Nephron progenitor cell (in vitro differentiated cells): ENCODE results near the gene LYRM2.

Experiments
- DNase-seq: peaks from one replicate; pipeline ENCODE4 v3.0.0; 2021
- H3K27ac Mint-ChIP-seq: 2 replicates; pipeline ENCODE4 v1.8.0; 2021; ENCODE audit warnings: mild to moderate bottlenecking, moderate library complexity, mixed read lengths
- H3K27me3 Mint-ChIP-seq: 2 replicates; pipeline ENCODE4 v1.8.0; 2021; ENCODE audit warnings: mild to moderate bottlenecking, low read depth, mixed read lengths; ENCODE audit not compliant: poor library complexity
- H3K36me3 Mint-ChIP-seq: 2 replicates; pipeline ENCODE4 v1.8.0; 2021; ENCODE audit warnings: low read depth, mixed read lengths
- H3K4me1 Mint-ChIP-seq: 2 replicates; pipeline ENCODE4 v1.8.0; 2021; ENCODE audit warnings: mixed read lengths
- H3K4me3 Mint-ChIP-seq: 2 replicates; pipeline ENCODE4 v1.8.0; 2021; ENCODE audit warnings: mild to moderate bottlenecking, moderate library complexity, mixed read lengths
- H3K9me3 Mint-ChIP-seq: 2 replicates; pipeline ENCODE4 v1.8.0; 2021; ENCODE audit warnings: mild to moderate bottlenecking, moderate library complexity, mixed read lengths
- CTCF ChIP-seq: fragments of 200-600 bp; sonication (generic); IDR thresholded peaks from 2 replicates; pipeline ENCODE4 v1.5.0; 2021; ENCODE audit warnings: antibody characterized with exemption

Gene LYRM2

GRCh38 chr6:89623749-89624148 lies 14.8 kb downstream of the LYRM2 start:
- H3K36me3 Mint-ChIP-seq = peaks cover 37% of the 10 kb centered on the region
- DNase-seq = no peak
- H3K4me3 Mint-ChIP-seq = no peak overlapping the region
- peaks cover 4% of the 10 kb centered on the region for H3K27me3 Mint-ChIP-seq
- no peak overlapping the region for H3K27ac Mint-ChIP-seq
- TF ChIP-seq CTCF = no peak
- H3K9me3 Mint-ChIP-seq = no peaks in the 10 kb centered on the region
- peaks cover 10% of the 10 kb centered on the region for H3K4me1 Mint-ChIP-seq

GRCh38 chr6:89619567-89619966 lies 19.0 kb downstream of the LYRM2 start:
- TF ChIP-seq CTCF = no peak
- Mint-ChIP-seq H3K4me3 (no peak overlapping the region), H3K27me3 (no peaks in the 10 kb centered on the region), H3K36me3 (peaks cover 18% of the 10 kb centered on the region), H3K27ac (no peak overlapping the region), H3K9me3 (no peaks in the 10 kb centered on the region), H3K4me1 (peaks cover 12% of the 10 kb centered on the region)
- no peak for DNase-seq

- no peak for TF ChIP-seq CTCF
- DNase-seq = no peak
- Mint-ChIP-seq H3K4me3 (no peak overlapping the region), H3K36me3 (peaks cover 10% of the 10 kb centered on the region), H3K27me3 (peaks cover 2% of the 10 kb centered on the region), H3K27ac (no peak overlapping the region), H3K4me1 (peaks cover 12% of the 10 kb centered on the region), H3K9me3 (no peaks in the 10 kb centered on the region)
Measured at GRCh38 chr6:89618026-89618425, 20.5 kb downstream of the LYRM2 start.

- Mint-ChIP-seq H3K36me3 (peaks cover 6% of the 10 kb centered on the region), H3K4me3 (no peak overlapping the region), H3K4me1 (peaks cover 20% of the 10 kb centered on the region), H3K9me3 (no peaks in the 10 kb centered on the region), H3K27ac (no peak overlapping the region), H3K27me3 (peaks cover 3% of the 10 kb centered on the region)
- no peak for DNase-seq
- TF ChIP-seq CTCF = no peak
Measured at GRCh38 chr6:89616531-89616930, 22.0 kb downstream of the LYRM2 start.

GRCh38 chr6:89615882-89616281 lies 22.7 kb downstream of the LYRM2 start:
- no peak for DNase-seq
- Mint-ChIP-seq H3K9me3 (no peaks in the 10 kb centered on the region), H3K4me3 (no peak overlapping the region), H3K27me3 (peaks cover 4% of the 10 kb centered on the region), H3K36me3 (peaks cover 6% of the 10 kb centered on the region), H3K27ac (no peak overlapping the region), H3K4me1 (peaks cover 20% of the 10 kb centered on the region)
- TF ChIP-seq CTCF = no peak

- Mint-ChIP-seq H3K27ac (no peak overlapping the region), H3K4me3 (no peak overlapping the region), H3K4me1 (peaks cover 30% of the 10 kb centered on the region), H3K27me3 (peaks cover 8% of the 10 kb centered on the region), H3K9me3 (no peaks in the 10 kb centered on the region), H3K36me3 (peaks cover 10% of the 10 kb centered on the region)
- DNase-seq = no peak
- no peak for TF ChIP-seq CTCF
Measured at GRCh38 chr6:89613790-89614189, 24.8 kb downstream of the LYRM2 start.
